Neuronal stem cell (in vitro differentiated cells): ENCODE measurements around the gene TTC16.

Experiments
- DNase-seq: peaks from one replicate; pipeline ENCODE4 v3.0.0-alpha.2; 2013; ENCODE audit warnings: low spot score
- H2AFZ ChIP-seq: one replicate; pipeline ENCODE4 v1.6.1; 2013; ENCODE audit warnings: mild to moderate bottlenecking, low read length, inconsistent platforms
- H2AK5ac ChIP-seq: 2 replicates; pipeline ENCODE4 v1.6.1; 2013; ENCODE audit warnings: low read depth, mild to moderate bottlenecking, inconsistent platforms, low read length, moderate library complexity, mixed read lengths
- H2BK120ac ChIP-seq: 2 replicates; pipeline ENCODE4 v1.6.1; 2013; ENCODE audit warnings: low read depth, mild to moderate bottlenecking, inconsistent platforms, low read length, moderate library complexity, mixed read lengths
- H2BK12ac ChIP-seq: one replicate; pipeline ENCODE4 v1.6.1; 2013; ENCODE audit warnings: low read length, inconsistent platforms
- H2BK15ac ChIP-seq: 2 replicates; pipeline ENCODE4 v1.6.1; 2013; ENCODE audit warnings: mild to moderate bottlenecking, low read length, inconsistent platforms, mixed read lengths
- H2BK5ac ChIP-seq: one replicate; pipeline ENCODE4 v1.6.1; 2013; ENCODE audit warnings: inconsistent platforms, mild to moderate bottlenecking, low read length, moderate library complexity
- H3K14ac ChIP-seq: one replicate; pipeline ENCODE4 v1.6.1; 2013; ENCODE audit warnings: low read length, inconsistent platforms
- H3K18ac ChIP-seq: 2 replicates; pipeline ENCODE4 v1.6.1; 2013; ENCODE audit warnings: low read length, inconsistent platforms
- H3K23ac ChIP-seq: 2 replicates; pipeline ENCODE4 v1.6.1; 2013; ENCODE audit warnings: low read depth, mild to moderate bottlenecking, mixed read lengths, low read length, inconsistent platforms; ENCODE audit not compliant: poor library complexity
- H3K27ac ChIP-seq: replicated peaks from 3 replicates; pipeline ENCODE4 v1.5.1; 2013; ENCODE audit warnings: low read length, inconsistent platforms
- H3K27me3 ChIP-seq, 3 experiments: 2 replicates each; pipeline ENCODE4 v1.6.1; 2013; ENCODE audit warnings: low read length in 3 of 3, mild to moderate bottlenecking in 2 of 3, inconsistent platforms in 1 of 3, low read depth in 1 of 3, mixed read lengths in 1 of 3, moderate library complexity in 1 of 3; ENCODE audit not compliant: control insufficient read depth in 3 of 3, insufficient read depth in 3 of 3
- H3K36me3 ChIP-seq, 2 donors: replicated peaks in 1 of 2; 2 replicates each; pipeline ENCODE4 v1.6.1; 2013; ENCODE audit warnings: low read length in 2 of 2; ENCODE audit not compliant: control insufficient read depth in 2 of 2, insufficient read depth in 2 of 2
- H3K4ac ChIP-seq: 2 replicates; pipeline ENCODE4 v1.6.1; 2013; ENCODE audit warnings: inconsistent platforms, mild to moderate bottlenecking, low read length, moderate library complexity
- H3K4me1 ChIP-seq, 2 donors: 1 replicate in 1 of 2; 2 replicates in 1 of 2; pipeline ENCODE4 v1.6.1; 2013; ENCODE audit warnings: low read length in 2 of 2, low read depth in 1 of 2; ENCODE audit not compliant: control insufficient read depth in 2 of 2, insufficient read depth in 1 of 2
- H3K4me2 ChIP-seq: one replicate; pipeline ENCODE4 v1.6.1; 2013; ENCODE audit warnings: mild to moderate bottlenecking, low read length, inconsistent platforms; ENCODE audit not compliant: insufficient read depth, poor library complexity, severe bottlenecking
- H3K4me3 ChIP-seq, 2 donors: 2 replicates each; pipeline ENCODE4 v1.5.1; 2013; ENCODE audit warnings: low read length in 2 of 2, mild to moderate bottlenecking in 2 of 2, inconsistent platforms in 1 of 2, moderate library complexity in 1 of 2
- H3K79me1 ChIP-seq: one replicate; pipeline ENCODE4 v1.6.1; 2013; ENCODE audit warnings: low read depth, mild to moderate bottlenecking, inconsistent platforms, low read length, moderate library complexity
- H3K9ac ChIP-seq: one replicate; pipeline ENCODE4 v1.6.1; 2013; ENCODE audit warnings: mild to moderate bottlenecking, low read depth, low read length, inconsistent platforms; ENCODE audit not compliant: poor library complexity
- H3K9me3 ChIP-seq, 2 donors: replicated peaks in 1 of 2; 2 replicates each; pipeline versions ENCODE3 to v1.6.1; 2013; ENCODE audit warnings: low read length in 2 of 2, mild to moderate bottlenecking in 2 of 2, inconsistent platforms in 1 of 2, low read depth in 1 of 2, mixed read lengths in 1 of 2, moderate library complexity in 1 of 2; ENCODE audit not compliant: control insufficient read depth in 2 of 2, insufficient read depth in 1 of 2
- H4K8ac ChIP-seq: one replicate; pipeline ENCODE4 v1.6.1; 2013; ENCODE audit warnings: low read depth, mild to moderate bottlenecking, inconsistent platforms, low read length, moderate library complexity
- H4K91ac ChIP-seq: one replicate; pipeline ENCODE4 v1.6.1; 2013; ENCODE audit warnings: low read length, low read depth, mild to moderate bottlenecking, inconsistent platforms; ENCODE audit not compliant: poor library complexity
- WGBS, 2 donors: extraction: QIAGEN DNeasy Blood & Tissue Kit; methylation state at CpG; one replicate each; pipeline ENCODE4 v1.1.7; 2013; ENCODE audit warnings: missing lambda C conversion rate in 2 of 2, mixed read lengths in 1 of 2; ENCODE audit not compliant: insufficient read length in 2 of 2, insufficient replicate concordance in 1 of 2; ENCODE audit errors: extremely low coverage in 2 of 2; 5-methylcytosine and 5-hydroxymethylcytosine counted together

The TTC16 gene

GRCh38 chr9:127730799-127731410 is 15.0 kb downstream of the TTC16 start:
- H3K9me3 ChIP-seq = no peaks in the 10 kb centered on the region
- no peak for DNase-seq
- WGBS, 2 donors = no CpG with 5 or more reads among the region's 9 CpGs

GRCh38 chr9:127731938-127732337 is 16.1 kb downstream of the TTC16 start:
- H2BK15ac ChIP-seq = peak overlapping the region; percentile 58
- WGBS, 2 donors = no CpG with 5 or more reads among the region's 16 CpGs
- no peak overlapping the region for H4K8ac ChIP-seq
- no peaks in the 10 kb centered on the region for H3K9me3 ChIP-seq
- H2BK12ac ChIP-seq = peak overlapping the region; percentile 73
- no peak for DNase-seq
- H2AFZ ChIP-seq = no peak overlapping the region
- peak overlapping the region; percentile 63 for H2AK5ac ChIP-seq
- no peak overlapping the region for H3K27ac ChIP-seq
- H3K79me1 ChIP-seq = peaks cover 2% of the 10 kb centered on the region
- no peak overlapping the region for H3K23ac ChIP-seq
- H3K4me1 ChIP-seq = peaks cover 12% of the 10 kb centered on the region in 2 donors
- H4K91ac ChIP-seq = no peak overlapping the region
- no peaks in the 10 kb centered on the region for H3K36me3 ChIP-seq
- no peak overlapping the region for H3K4me2 ChIP-seq
- no peak overlapping the region for H2BK120ac ChIP-seq
- H3K27me3 ChIP-seq = no peaks in the 10 kb centered on the region
- H3K18ac ChIP-seq = no peak overlapping the region
- no peak overlapping the region for H3K9ac ChIP-seq
- no peak overlapping the region for H3K4ac ChIP-seq
- peak overlapping the region; percentile 3 for H2BK5ac ChIP-seq
- no peak overlapping the region for H3K14ac ChIP-seq
- no peak overlapping the region for H3K4me3 ChIP-seq

More at GRCh38 chr9:127730799-127731410, 15.0 kb downstream of the TTC16 start:
- H3K27ac ChIP-seq = no peak overlapping the region
- H4K91ac ChIP-seq = no peak overlapping the region
- no peak overlapping the region for H2AFZ ChIP-seq
- no peak overlapping the region for H3K18ac ChIP-seq
- no peak overlapping the region for H2BK15ac ChIP-seq
- H3K36me3 ChIP-seq = no peaks in the 10 kb centered on the region
- no peak overlapping the region for H3K14ac ChIP-seq
- H3K4me3 ChIP-seq = no peak overlapping the region
- H2BK5ac ChIP-seq = peak overlapping the region; percentile 3
- H3K79me1 ChIP-seq = peaks cover 2% of the 10 kb centered on the region
- no peak overlapping the region for H4K8ac ChIP-seq
- no peaks in the 10 kb centered on the region for H3K27me3 ChIP-seq
- H2AK5ac ChIP-seq = peak overlapping the region; percentile 35
- peaks cover 10 to 11% of the 10 kb centered on the region in 2 donors for H3K4me1 ChIP-seq
- no peak overlapping the region for H2BK120ac ChIP-seq
- no peak overlapping the region for H3K4me2 ChIP-seq
- no peak overlapping the region for H3K9ac ChIP-seq
- no peak overlapping the region for H3K23ac ChIP-seq
- H3K4ac ChIP-seq = no peak overlapping the region
- no peak overlapping the region for H2BK12ac ChIP-seq

- no CpG with 5 or more reads among the region's 21 CpGs for WGBS, 2 donors
- Histone ChIP-seq H2AK5ac (no peak overlapping the region), H2BK5ac (peak overlapping the region; percentile 3), H3K14ac (no peak overlapping the region), H3K9me3 (no peaks in the 10 kb centered on the region), H3K4me2 (no peak overlapping the region), H3K9ac (peak overlapping the region; percentile 50), H2BK120ac (no peak overlapping the region), H3K27ac (no peak overlapping the region), H2BK12ac (no peak overlapping the region), H3K18ac (no peak overlapping the region), H3K4ac (no peak overlapping the region), H3K23ac (no peak overlapping the region), H4K8ac (peak overlapping the region; percentile 48), H4K91ac (no peak overlapping the region), H3K4me3 (no peak overlapping the region), H3K4me1 (peaks cover 12% of the 10 kb centered on the region in 2 donors), H3K36me3 (no peaks in the 10 kb centered on the region), H3K79me1 (peaks cover 2% of the 10 kb centered on the region), H2BK15ac (no peak overlapping the region), H2AFZ (no peak overlapping the region), H3K27me3 (no peaks in the 10 kb centered on the region)
- DNase-seq = no peak
These were observed 16.6 kb downstream of the TTC16 start for GRCh38 chr9:127732444-127732843.

GRCh38 chr9:127733614-127734013 is 17.7 kb downstream of the TTC16 start:
- Histone ChIP-seq H3K23ac (no peak overlapping the region), H2AFZ (no peak overlapping the region), H3K36me3 (peaks cover 0 to 2% of the 10 kb centered on the region in 2 donors), H3K18ac (no peak overlapping the region), H3K4me2 (no peak overlapping the region), H3K79me1 (peaks cover 2% of the 10 kb centered on the region), H2BK120ac (no peak overlapping the region), H3K27me3 (no peaks in the 10 kb centered on the region), H3K4me1 (peaks cover 12% of the 10 kb centered on the region in 2 donors), H3K4ac (no peak overlapping the region), H3K14ac (no peak overlapping the region), H3K9ac (no peak overlapping the region), H4K91ac (no peak overlapping the region), H2AK5ac (no peak overlapping the region), H4K8ac (no peak overlapping the region), H2BK12ac (no peak overlapping the region), H3K9me3 (no peaks in the 10 kb centered on the region), H2BK15ac (no peak overlapping the region), H2BK5ac (no peak overlapping the region), H3K27ac (no peak overlapping the region), H3K4me3 (no peak overlapping the region)
- no CpG with 5 or more reads among the region's 2 CpGs for WGBS, 2 donors
- no peak for DNase-seq
